GM18499 (cell line): ENCODE data around the gene TCAP.
"Not testable (repeated sequence)": the region's sequence is repeated elsewhere in the genome, so short reads cannot be mapped to it uniquely, and the experiment has no call there.

Experiments
- ATAC-seq: cut with Tn5 transposase; IDR thresholded peaks from one replicate; pipeline ENCODE4 v1.9.1; 2021; ENCODE audit warnings: moderate number of reproducible peaks; ENCODE audit not compliant: insufficient read depth, unreplicated experiment

TCAP gene

GRCh38 chr17:39701784-39702422 lies 36.8 kb downstream of the TCAP start:
- ATAC-seq = no peak

DNA sequence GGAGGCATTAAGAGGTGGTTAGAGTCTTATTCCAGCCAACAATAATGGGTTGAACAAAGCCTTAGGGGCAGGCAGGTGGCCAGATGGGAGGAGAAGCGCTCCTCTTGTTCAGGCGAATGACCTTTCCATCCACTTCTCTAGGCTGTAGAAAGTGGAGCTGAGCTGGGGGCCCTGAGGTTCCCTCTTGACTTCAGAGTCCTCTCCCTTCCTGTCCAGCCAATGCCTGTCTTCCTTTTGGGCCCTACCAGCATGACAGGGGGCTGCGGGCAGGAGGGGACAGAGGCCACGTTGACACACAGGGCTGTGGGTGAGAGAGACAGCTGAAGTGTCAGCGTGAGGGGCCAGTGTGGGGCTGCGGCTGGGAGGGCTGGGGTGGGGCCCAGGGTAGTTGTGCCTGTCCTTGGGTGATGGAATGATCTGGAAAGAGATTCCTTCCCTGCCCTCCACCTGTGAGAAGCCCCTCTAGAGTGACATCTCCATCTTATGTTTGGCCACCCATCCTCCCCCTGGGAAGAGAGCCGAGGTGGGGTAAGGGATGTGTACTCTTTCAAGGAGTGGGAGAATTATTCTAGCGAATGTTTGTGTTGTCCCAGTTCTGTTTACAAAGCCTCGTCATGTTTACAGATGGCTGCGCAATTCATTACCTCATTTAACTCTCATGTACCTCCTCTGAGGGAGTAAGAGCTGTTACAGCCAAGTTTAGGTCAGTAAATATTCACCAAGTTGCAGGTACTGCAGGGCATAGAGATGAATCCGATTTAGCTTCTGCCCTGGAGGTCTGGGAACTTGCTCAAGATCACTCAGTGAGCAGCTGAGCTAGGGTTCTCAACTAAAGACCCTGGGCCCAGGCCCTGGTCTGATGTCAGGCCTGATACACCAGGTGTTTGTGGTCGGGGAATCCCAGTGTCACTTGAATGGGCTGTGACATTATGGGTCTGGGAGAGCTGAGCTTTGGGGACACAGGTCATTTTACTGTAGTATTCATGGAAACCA lies 38.0 kb downstream of the TCAP start:
- no peak for ATAC-seq

DNA sequence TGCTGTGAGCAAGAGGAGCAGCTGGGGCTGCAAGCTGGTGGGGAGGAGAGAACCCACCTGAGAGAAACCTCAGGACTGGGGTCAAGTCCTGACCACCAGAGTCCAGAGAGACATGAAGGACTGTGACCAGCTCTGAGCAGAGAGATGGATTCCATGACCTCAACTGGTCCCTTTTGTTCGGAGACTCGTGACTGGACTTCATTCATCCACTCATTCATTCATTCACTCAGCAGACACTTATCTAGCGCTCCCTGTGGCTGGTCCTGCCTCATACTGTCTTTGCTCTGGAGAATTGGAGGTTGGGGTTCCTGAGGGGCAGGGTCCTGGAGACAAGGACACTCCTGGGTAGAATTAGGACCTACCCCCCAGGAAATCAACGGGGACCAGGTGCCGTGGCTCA lies 38.8 kb downstream of the TCAP start:
- no peak for ATAC-seq

DNA sequence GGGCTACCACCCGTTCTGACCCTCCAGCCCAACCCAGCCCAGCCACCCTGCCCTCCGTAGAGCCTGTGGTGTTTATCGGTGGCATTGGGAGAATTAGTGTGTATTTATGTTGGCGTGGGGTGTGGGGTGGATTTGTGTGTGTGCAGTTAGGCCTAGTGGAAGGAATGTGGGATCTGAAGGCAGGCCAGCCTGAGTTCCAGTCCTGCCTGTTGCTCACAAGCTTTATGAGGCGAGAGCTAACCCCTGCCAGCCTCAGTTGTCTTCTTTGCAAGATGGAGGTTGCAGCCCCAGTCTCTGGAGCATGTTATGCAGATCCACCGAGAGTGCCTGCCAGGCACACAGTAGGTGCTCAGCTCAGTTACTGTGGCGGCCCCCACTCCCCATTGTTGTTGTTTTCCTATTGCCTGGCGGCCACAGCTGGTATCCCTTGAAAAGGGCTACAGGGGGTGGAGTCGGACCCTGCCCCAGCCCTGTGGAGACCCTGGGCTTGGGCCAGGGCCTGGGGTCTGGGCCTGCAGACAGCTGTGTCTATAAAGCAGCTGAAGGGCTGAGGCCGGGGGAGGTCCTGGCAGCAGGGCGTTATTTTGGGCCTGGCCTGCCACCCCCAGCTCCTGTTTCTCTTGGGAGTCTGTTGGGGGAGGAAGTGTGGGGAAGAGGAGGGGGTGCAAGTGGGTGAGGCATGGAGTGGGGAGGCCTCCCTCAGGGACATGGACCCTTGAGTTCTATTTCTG lies 39.8 kb downstream of the TCAP start:
- ATAC-seq = no peak

GRCh38 chr17:39705786-39706348 lies 40.7 kb downstream of the TCAP start:
- no peak for ATAC-seq

DNA sequence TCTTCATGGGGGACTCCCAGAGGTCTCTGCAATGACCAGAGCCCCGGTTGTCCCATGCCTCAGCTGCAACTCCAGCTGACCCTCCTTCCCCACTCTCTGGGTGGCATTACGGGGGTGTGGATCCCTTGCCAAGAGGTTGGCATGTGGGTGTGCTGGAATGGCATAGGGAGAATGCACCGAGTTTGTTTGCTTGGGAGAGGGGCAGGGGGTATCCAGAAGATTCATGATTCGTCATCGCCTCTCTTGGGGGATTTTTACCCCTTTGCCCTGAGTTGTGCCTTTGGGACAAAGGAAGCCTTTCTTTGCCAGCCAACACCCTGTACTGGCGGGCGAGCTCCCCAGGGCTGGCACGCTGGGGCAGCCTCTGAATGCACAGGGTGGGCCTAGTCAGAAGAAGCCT lies 41.2 kb downstream of the TCAP start:
- no peak for ATAC-seq

DNA sequence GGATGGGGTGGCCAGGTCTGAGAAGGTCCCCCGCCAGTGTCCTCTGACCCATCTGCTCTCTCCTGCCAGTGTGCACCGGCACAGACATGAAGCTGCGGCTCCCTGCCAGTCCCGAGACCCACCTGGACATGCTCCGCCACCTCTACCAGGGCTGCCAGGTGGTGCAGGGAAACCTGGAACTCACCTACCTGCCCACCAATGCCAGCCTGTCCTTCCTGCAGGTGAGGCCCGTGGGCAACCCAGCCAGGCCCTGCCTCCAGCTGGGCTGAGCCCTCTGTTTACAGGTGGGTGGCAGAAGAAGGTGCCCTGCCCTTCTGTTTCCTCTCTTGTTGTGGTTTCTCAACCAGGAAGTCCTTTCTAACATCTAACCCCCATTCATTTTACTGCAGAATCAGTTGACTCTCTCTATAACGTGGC lies 41.8 kb downstream of the TCAP start:
- ATAC-seq = no peak

DNA sequence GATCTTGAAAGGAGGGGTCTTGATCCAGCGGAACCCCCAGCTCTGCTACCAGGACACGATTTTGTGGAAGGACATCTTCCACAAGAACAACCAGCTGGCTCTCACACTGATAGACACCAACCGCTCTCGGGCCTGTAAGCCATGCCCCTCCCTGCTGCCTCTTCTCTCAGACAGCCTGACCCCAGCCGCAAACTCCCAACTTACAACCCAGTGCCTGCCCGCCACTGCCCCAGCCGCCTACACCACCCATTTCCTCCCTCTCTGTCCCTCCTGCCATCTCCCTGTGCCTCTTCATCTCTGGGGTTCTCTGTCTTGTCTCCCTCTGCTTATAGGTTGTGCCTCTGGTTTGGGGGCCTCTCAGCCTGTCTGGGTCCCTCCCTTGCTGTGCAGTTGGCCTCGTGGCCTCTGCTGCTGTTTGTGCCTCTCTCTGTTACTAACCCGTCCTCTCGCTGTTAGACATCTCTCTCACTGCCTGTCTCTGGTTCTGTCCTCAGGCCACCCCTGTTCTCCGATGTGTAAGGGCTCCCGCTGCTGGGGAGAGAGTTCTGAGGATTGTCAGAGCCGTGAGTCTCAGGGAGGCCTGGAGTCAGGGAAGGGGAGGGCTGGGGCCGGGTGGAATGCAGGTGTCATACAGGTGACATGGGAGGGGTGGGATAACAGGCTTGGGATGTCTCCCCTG lies 44.3 kb downstream of the TCAP start:
- ATAC-seq = no peak

DNA sequence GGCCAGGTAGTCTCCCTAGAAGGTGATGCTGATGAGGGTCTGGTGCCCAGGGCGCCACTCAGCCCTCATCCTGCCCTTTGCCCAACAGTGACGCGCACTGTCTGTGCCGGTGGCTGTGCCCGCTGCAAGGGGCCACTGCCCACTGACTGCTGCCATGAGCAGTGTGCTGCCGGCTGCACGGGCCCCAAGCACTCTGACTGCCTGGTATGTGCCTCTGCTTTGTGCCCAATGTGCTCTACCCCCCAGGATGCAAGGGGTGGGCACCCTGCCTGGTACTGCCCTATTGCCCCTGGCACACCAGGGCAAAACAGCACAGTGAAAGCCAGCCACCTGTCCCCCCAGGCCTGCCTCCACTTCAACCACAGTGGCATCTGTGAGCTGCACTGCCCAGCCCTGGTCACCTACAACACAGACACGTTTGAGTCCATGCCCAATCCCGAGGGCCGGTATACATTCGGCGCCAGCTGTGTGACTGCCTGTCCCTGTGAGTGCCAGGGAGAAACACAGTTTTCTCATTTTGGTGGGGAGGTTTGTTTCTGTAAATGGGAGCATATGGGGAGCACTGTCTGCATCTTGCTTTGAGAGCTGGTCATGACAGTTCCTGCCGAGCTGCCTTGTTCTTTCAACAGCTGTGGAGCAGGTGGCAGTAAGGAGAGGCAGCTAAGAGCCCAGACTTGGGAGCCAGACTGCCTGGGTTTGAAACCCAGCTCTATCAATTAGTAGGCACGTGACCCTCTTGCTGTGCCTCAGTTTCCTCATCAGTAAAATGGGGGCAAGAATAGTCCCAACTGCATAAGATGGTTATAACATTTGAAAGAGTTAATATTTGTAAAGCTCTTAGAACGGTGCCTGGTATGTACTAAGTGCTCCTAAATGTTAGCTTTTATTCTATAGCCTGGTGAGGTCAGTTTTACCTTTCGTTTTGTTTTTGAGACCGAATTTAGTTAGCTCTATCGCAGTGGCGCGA lies 45.1 kb downstream of the TCAP start:
- no peak for ATAC-seq

- ATAC-seq = not testable (repeated sequence)
These were observed 45.9 kb downstream of the TCAP start for GRCh38 chr17:39711071-39711470.

DNA sequence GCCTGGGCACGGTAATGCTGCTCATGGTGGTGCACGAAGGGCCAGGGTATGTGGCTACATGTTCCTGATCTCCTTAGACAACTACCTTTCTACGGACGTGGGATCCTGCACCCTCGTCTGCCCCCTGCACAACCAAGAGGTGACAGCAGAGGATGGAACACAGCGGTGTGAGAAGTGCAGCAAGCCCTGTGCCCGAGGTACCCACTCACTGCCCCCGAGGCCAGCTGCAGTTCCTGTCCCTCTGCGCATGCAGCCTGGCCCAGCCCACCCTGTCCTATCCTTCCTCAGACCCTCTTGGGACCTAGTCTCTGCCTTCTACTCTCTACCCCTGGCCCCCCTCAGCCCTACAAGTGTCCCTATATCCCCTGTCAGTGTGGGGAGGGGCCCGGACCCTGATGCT lies 46.7 kb downstream of the TCAP start:
- no peak for ATAC-seq

GRCh38 chr17:39714234-39714633 lies 49.1 kb downstream of the TCAP start:
- ATAC-seq = no peak

DNA sequence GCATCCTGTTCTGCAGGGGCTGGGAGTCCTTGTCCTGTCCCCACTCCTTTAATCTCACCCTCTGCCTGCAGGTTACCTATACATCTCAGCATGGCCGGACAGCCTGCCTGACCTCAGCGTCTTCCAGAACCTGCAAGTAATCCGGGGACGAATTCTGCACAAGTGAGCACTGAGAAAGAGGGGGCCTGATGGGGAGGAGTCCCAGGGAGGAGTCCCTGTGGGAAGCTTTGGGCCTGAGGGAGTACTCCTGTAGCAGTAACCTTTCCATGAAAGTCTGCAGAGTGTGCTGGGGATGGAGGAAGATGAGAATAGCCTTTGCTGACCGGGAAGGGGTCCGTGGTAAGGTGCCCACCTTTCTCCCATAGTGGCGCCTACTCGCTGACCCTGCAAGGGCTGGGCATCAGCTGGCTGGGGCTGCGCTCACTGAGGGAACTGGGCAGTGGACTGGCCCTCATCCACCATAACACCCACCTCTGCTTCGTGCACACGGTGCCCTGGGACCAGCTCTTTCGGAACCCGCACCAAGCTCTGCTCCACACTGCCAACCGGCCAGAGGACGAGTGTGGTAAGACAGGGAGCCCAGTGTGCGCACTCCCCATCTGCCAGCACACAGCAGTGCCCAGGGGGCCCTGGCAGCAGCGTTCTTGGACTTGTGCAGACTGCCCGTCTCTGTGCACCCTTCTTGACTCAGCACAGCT lies 50.4 kb downstream of the TCAP start:
- no peak for ATAC-seq
